HCT116 (cell line): Measurements from ENCODE around the gene CHPT1. TPM values are rescaled to one million over a fixed set of nuclear protein-coding genes. Genes with fewer than 3 reads are reported as not detected.

ENCODE experiments used
- ATAC-seq: fragments of 200-7000 bp; cut with Tn5 transposase; 2 replicates; pipeline ENCODE4 v1.9.1; 2020; ENCODE audit warnings: mild to moderate bottlenecking, moderate library complexity
- BruUV-seq: library from RNA; stranded (reverse); fragments of 400-500 nt; replicated peaks from 2 replicates; lab custom pipeline; 2021; lab: Mats Ljungman, UMichigan
- CTCF ChIA-PET: fragments of 300-600 bp; sonication (Branson Sonifier 250); formaldehyde crosslinking; loops from one replicate; lab custom pipeline; 2021; ENCODE audit warnings: antibody characterized with exemption; lab: Charles Lee
- POLR2A ChIA-PET: fragments of 300-600, 350-600 bp; sonication (Branson Sonifier 250); formaldehyde crosslinking; loops from one replicate; lab custom pipeline; 2021; ENCODE audit warnings: antibody characterized with exemption; lab: Charles Lee
- RAD21 ChIA-PET, 2 experiments: fragments of 300-600 bp; sonication (Branson Sonifier 250); formaldehyde crosslinking; loops; one replicate each; lab custom pipeline; 2023; ENCODE audit warnings: low total read pairs in 2 of 2; ENCODE audit not compliant: uncharacterized antibody in 2 of 2, unreplicated experiment in 2 of 2, low non-redundant PET in 1 of 2; lab: Charles Lee
- DNase-seq: peaks from one replicate; pipeline ENCODE4 v3.0.0-alpha.2; 2010; ENCODE audit warnings: low read depth, low spot score
- H2AFZ ChIP-seq: fragments of 200-600 bp; shearing (Covaris generic), sonication (generic); 2 replicates; pipeline ENCODE4 v1.6.1; 2017; ENCODE audit warnings: low read depth, mixed run types, mixed read lengths, antibody characterized with exemption, low read length; ENCODE audit not compliant: poor library complexity, severe bottlenecking
- H3K27ac ChIP-seq: 2 replicates; pipeline ENCODE4 v1.5.1; 2012; ENCODE audit warnings: low read depth, low read length
- H3K27me3 ChIP-seq: fragments of 200-600 bp; sonication (generic); 2 replicates; pipeline ENCODE4 v1.6.1; 2016; ENCODE audit warnings: mixed run types, low read length, mixed read lengths; ENCODE audit not compliant: insufficient read depth
- H3K36me3 ChIP-seq, 2 experiments: fragments of 200-500 bp in 1 of 2; fragments of 200-600 bp in 1 of 2; sonication (Bioruptor generic) in 1 of 2; sonication (generic) in 1 of 2; 2 replicates each; pipeline versions ENCODE4 v1.5.1 to v1.6.1; 2014 to 2016; ENCODE audit warnings: low read length in 2 of 2, inconsistent platforms in 1 of 2, mixed read lengths in 1 of 2, mixed run types in 1 of 2; ENCODE audit not compliant: insufficient read depth in 2 of 2, control insufficient read depth in 1 of 2
- H3K4me1 ChIP-seq, 2 experiments: fragments of 200-600 bp in 1 of 2; sonication (generic) in 1 of 2; 2 replicates each; pipeline versions ENCODE4 v1.5.1 to v1.6.1; 2012 to 2017; ENCODE audit warnings: low read length in 2 of 2, inconsistent platforms in 1 of 2, mild to moderate bottlenecking in 1 of 2, mixed read lengths in 1 of 2, mixed run types in 1 of 2, moderate library complexity in 1 of 2; ENCODE audit not compliant: insufficient read depth in 2 of 2, control insufficient read depth in 1 of 2
- H3K4me2 ChIP-seq: fragments of 200-600 bp; sonication (generic); 2 replicates; pipeline ENCODE4 v1.6.1; 2017; ENCODE audit warnings: mixed run types, low read length, mixed read lengths
- H3K4me3 ChIP-seq, 2 experiments: fragments of 200-600 bp in 1 of 2; sonication (generic) in 1 of 2; replicated peaks in 1 of 2; 2 replicates each; pipeline ENCODE4 v1.5.1; 2011 to 2016; ENCODE audit warnings: low read length in 2 of 2, control low read depth in 1 of 2, low read depth in 1 of 2, mild to moderate bottlenecking in 1 of 2, mixed read lengths in 1 of 2, mixed run types in 1 of 2
- H3K79me2 ChIP-seq: fragments of 200-600 bp; sonication (generic); 2 replicates; pipeline ENCODE4 v1.6.1; 2017; ENCODE audit warnings: mild to moderate bottlenecking, mixed run types, low read length, moderate library complexity, mixed read lengths; ENCODE audit not compliant: insufficient read depth
- H3K9ac ChIP-seq: fragments of 200-600 bp; sonication (generic); 2 replicates; pipeline ENCODE4 v1.6.1; 2016; ENCODE audit warnings: low read length, mixed read lengths
- H3K9me2 ChIP-seq: fragments of 200-600 bp; sonication (generic), shearing (Covaris generic); 2 replicates; pipeline ENCODE4 v1.6.1; 2017; ENCODE audit warnings: mixed run types, mild to moderate bottlenecking, moderate library complexity; ENCODE audit not compliant: insufficient read depth
- H3K9me3 ChIP-seq, 2 experiments: fragments of 200-500 bp in 1 of 2; fragments of 200-600 bp in 1 of 2; sonication (Bioruptor generic) in 1 of 2; sonication (generic) in 1 of 2; 2 replicates each; pipeline ENCODE4 v1.6.1; 2014 to 2017; ENCODE audit warnings: low read length in 2 of 2, mixed read lengths in 2 of 2, inconsistent platforms in 1 of 2, low read depth in 1 of 2, mild to moderate bottlenecking in 1 of 2, mixed run types in 1 of 2, moderate library complexity in 1 of 2; ENCODE audit not compliant: control insufficient read depth in 1 of 2, insufficient read depth in 1 of 2
- H4K20me1 ChIP-seq: fragments of 200-600 bp; sonication (generic), shearing (Covaris generic); 2 replicates; pipeline ENCODE4 v1.6.1; 2017; ENCODE audit warnings: mixed run types, mild to moderate bottlenecking, moderate library complexity; ENCODE audit not compliant: insufficient read depth
- CEBPB ChIP-seq: IDR thresholded peaks from 2 replicates; pipeline ENCODE4 v1.6.1; 2012; ENCODE audit warnings: low read depth
- POLR2A ChIP-seq: IDR thresholded peaks from 2 replicates; pipeline ENCODE4 v1.7.0; 2011; ENCODE audit warnings: borderline replicate concordance; ENCODE audit not compliant: insufficient read depth, insufficient read length; ENCODE audit errors: extremely low read depth
- SIN3A ChIP-seq: IDR thresholded peaks from 2 replicates; pipeline ENCODE4 v1.6.1; 2012; ENCODE audit warnings: low read depth
- YY1 ChIP-seq: IDR thresholded peaks from 2 replicates; pipeline ENCODE4 v1.6.1; 2011; ENCODE audit warnings: low read length, low read depth, moderate library complexity, mild to moderate bottlenecking; ENCODE audit not compliant: insufficient replicate concordance; ENCODE audit errors: extremely low read depth
- ZFX ChIP-seq: fragments of 450-650 bp; IDR thresholded peaks from 2 replicates; pipeline ENCODE4 v1.6.1; 2017
- intact Hi-C: fragments of 100-400 bp; cut with micrococcal nuclease; formaldehyde crosslinking; loops from 2 replicates; pipeline ENCODE4 v1.10.0; 2022
- total RNA-seq: library from RNA; stranded (reverse); gene quantifications from one replicate; pipeline ENCODE4 v1.2.1, GENCODE V29; 2021; ENCODE audit not compliant: unreplicated experiment
- TF ChIP-seq, protein P1 (sequence below): IDR thresholded peaks from 2 replicates; pipeline ENCODE4 v1.6.1; 2012
- TF ChIP-seq, protein P2 (sequence below), 3 experiments: fragments of 200-600 bp in 1 of 3; sonication (generic) in 1 of 3; IDR thresholded peaks in 2 of 3; conservative IDR thresholded peaks in 1 of 3; 2 replicates each; pipeline ENCODE4 v1.5.1; 2012 to 2017; ENCODE audit warnings: low read depth in 2 of 3, low read length in 2 of 3, antibody characterized with exemption in 1 of 3, borderline replicate concordance in 1 of 3, control low read depth in 1 of 3, mild to moderate bottlenecking in 1 of 3, mixed read lengths in 1 of 3, mixed run types in 1 of 3, moderate library complexity in 1 of 3; ENCODE audit not compliant: insufficient read depth in 1 of 3

Gene CHPT1
- total RNA-seq, 1 experiment from 2014 or later = 20.1 TPM

DNA sequence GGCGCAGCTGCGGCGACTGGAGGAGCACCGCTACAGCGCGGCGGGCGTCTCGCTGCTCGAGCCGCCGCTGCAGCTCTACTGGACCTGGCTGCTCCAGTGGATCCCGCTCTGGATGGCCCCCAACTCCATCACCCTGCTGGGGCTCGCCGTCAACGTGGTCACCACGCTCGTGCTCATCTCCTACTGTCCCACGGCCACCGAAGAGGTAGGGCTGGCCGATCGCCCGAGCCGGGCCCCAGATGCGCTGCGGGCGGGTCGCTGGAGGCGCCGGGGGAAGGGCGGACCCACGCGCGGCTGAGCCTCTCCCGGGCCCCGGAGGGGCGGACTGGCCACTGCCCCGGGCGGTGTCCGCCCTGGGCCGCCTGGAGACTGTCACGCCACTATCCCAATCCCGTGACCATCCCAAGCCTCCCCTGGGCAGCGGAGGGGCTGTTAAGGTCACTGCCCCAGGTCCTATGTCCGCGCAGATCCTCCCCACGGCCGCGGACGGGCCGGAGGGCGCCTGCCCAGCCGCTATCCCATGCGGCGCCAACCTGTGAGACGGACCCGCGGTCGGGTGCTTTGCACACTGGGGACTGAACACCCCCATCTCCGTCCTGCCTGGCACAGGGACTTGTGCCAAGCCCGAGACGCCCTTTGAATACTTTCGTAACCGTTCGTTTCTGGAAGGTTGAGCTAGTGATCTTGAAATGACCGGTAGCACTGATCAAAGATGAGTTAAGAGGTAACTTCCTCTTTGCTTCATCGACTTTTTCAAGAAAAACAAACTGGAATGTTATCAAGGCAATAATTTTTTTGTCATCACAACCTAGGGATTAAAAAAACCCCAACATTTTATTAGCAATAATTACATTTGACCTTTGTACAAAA, 725 bp downstream of the CHPT1 start:
- Histone ChIP-seq H3K79me2 (peaks cover 52% of the 10 kb centered on the region), H3K4me2 (peak overlapping the region; percentile 97), H3K36me3 (no peaks in the 10 kb centered on the region), H3K27ac (peak overlapping the region; percentile 81), H3K4me1 (peaks cover 8 to 15% of the 10 kb centered on the region in 2 experiments; a peak in 3 of 4 replicates), H3K4me3 (peak overlapping the region; percentile 58 to 94), H3K27me3 (no peaks in the 10 kb centered on the region), H3K9ac (peak overlapping the region; percentile 84), H3K9me2 (no peaks in the 10 kb centered on the region), H3K9me3 (no peaks in the 10 kb centered on the region), H2AFZ (no peak overlapping the region), H4K20me1 (no peaks in the 10 kb centered on the region)
- ChIA-PET RAD21 (no interaction called here), POLR2A (no interaction called here), CTCF (interaction anchor here (0.6 kb wide), 1 partner anchor 10 kb away, joined by 3 read pairs; no protein-coding TSS in a partner anchor)
- BruUV-seq = no TSS peak
- DNase-seq (no peak), ATAC-seq (peak; percentile 54)
- TF ChIP-seq POLR2A (no peak), ZFX (peak; percentile 85), YY1 (peak; percentile 4)
- TF ChIP-seq, protein P1, sequence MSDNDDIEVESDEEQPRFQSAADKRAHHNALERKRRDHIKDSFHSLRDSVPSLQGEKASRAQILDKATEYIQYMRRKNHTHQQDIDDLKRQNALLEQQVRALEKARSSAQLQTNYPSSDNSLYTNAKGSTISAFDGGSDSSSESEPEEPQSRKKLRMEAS = peak; percentile 21; the same call in 1 of the 2 replicates
- intact Hi-C loops = no loop called here

DNA sequence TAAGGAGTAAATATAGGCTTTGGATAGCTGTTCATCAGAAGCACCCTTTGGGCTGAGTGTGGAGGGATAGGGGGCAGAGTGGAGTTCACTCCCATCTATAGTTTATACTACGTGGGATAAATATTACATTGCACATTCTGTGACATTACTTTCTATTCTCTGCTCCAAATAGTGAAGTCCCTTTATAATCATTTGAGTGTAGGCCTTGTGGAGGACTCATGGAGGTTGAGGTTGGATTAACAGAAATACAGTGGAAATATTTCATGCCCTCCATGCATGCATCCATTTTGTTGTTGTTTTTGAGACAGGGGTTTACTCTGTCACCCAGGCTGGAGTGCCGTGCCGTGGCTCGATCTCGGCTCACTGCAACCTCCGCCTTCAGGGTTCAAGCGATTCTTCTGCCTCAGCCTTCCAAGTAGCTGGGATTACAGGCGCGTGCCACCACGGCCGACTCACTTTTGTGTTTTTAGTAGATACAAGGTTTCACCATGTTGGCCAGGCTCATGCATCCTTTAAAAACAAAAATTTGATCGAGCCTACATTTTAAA, 1.4 kb downstream of the CHPT1 start:
- peak overlapping the region; percentile 81; the same call in 1 of the 2 replicates for H3K27ac ChIP-seq
- ChIA-PET POLR2A (no interaction called here), RAD21 (no interaction called here), CTCF (interaction anchor here (0.6 kb wide), 1 partner anchor 9 kb away, joined by 3 read pairs; no protein-coding TSS in a partner anchor)
- H3K4me3 ChIP-seq = peak overlapping the region; percentile 58 to 94
- intact Hi-C loops = no loop called here
- ATAC-seq (peak; percentile 40), DNase-seq (no peak)
- BruUV-seq = no TSS peak
- H3K79me2 ChIP-seq = peaks cover 58% of the 10 kb centered on the region
- H3K4me2 ChIP-seq = peak overlapping the region; percentile 97
- TF ChIP-seq CEBPB = peak; percentile 5; the same call in 1 of the 2 replicates
- no peak; the same call in 1 of the 2 replicates for TF ChIP-seq SIN3A
- TF ChIP-seq, protein P2, sequence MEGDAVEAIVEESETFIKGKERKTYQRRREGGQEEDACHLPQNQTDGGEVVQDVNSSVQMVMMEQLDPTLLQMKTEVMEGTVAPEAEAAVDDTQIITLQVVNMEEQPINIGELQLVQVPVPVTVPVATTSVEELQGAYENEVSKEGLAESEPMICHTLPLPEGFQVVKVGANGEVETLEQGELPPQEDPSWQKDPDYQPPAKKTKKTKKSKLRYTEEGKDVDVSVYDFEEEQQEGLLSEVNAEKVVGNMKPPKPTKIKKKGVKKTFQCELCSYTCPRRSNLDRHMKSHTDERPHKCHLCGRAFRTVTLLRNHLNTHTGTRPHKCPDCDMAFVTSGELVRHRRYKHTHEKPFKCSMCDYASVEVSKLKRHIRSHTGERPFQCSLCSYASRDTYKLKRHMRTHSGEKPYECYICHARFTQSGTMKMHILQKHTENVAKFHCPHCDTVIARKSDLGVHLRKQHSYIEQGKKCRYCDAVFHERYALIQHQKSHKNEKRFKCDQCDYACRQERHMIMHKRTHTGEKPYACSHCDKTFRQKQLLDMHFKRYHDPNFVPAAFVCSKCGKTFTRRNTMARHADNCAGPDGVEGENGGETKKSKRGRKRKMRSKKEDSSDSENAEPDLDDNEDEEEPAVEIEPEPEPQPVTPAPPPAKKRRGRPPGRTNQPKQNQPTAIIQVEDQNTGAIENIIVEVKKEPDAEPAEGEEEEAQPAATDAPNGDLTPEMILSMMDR (IDR thresholded peaks at IDR 0.05 in 2 of 3, conservative IDR thresholded peaks at IDR 0.05 in 1 of 3; ENCODE audit: borderline replicate concordance in 1 of 3, insufficient read depth in 1 of 3, low read depth in 2 of 3, low read length in 2 of 3) = peak in 2 of 3 experiments; percentile 32 to 34; a peak in 2 of 6 replicates
- H3K9ac ChIP-seq = peak overlapping the region; percentile 84
- no peaks in the 10 kb centered on the region for H3K36me3 ChIP-seq
- no peaks in the 10 kb centered on the region for H3K9me3 ChIP-seq
- peaks cover 8 to 15% of the 10 kb centered on the region in 2 experiments; a peak in 3 of 4 replicates for H3K4me1 ChIP-seq
- no peaks in the 10 kb centered on the region for H3K27me3 ChIP-seq
- no peaks in the 10 kb centered on the region for H3K9me2 ChIP-seq
- H2AFZ ChIP-seq = no peak overlapping the region
- no peaks in the 10 kb centered on the region for H4K20me1 ChIP-seq
